Amygdala (tissue), 56 donors: Measurements from ENCODE around the gene TBC1D2B.
"Not testable (repeated sequence)": the region's sequence is repeated elsewhere in the genome, so short reads cannot be mapped to it uniquely, and the experiment has no call there.

Experiments used
- DNase-seq, 56 donors: peaks; one replicate each; lab custom pipeline; 2025; lab: John Stamatoyannopoulos, UW

TBC1D2B gene

GRCh38 chr15:78007964-78008886 is 69.3 kb downstream of the TBC1D2B start:
- DNase-seq, result peak in 5 of 56 donors; percentile 14 to 32 (median 20)

GRCh38 chr15:78007211-78007931 is 70.1 kb downstream of the TBC1D2B start:
- no peak for DNase-seq

GRCh38 chr15:78006567-78007205 is 70.8 kb downstream of the TBC1D2B start:
- peak in 7 of 56 donors; percentile 20 to 60 (median 31) for DNase-seq

GRCh38 chr15:78004919-78005634 is 72.4 kb downstream of the TBC1D2B start:
- peak in 42 of 56 donors; percentile 39 to 89 (median 64) for DNase-seq

GRCh38 chr15:78004222-78004727 is 73.2 kb downstream of the TBC1D2B start:
- DNase-seq, result no peak

GRCh38 chr15:78003539-78004008 is 73.9 kb downstream of the TBC1D2B start:
- no peak for DNase-seq

- no peak for DNase-seq
Observed at GRCh38 chr15:78002996-78003395, 74.5 kb downstream of the TBC1D2B start.

GRCh38 chr15:78001656-78002055 is 75.9 kb downstream of the TBC1D2B start:
- DNase-seq, result no peak

GRCh38 chr15:78000927-78001249 is 76.6 kb downstream of the TBC1D2B start:
- no peak for DNase-seq

GRCh38 chr15:78000091-78000926 is 77.2 kb downstream of the TBC1D2B start:
- DNase-seq, result peak in 21 of 56 donors; percentile 19 to 71 (median 37)

- DNase-seq, result no peak
Observed at GRCh38 chr15:77999486-77999885, 78.0 kb downstream of the TBC1D2B start.

- DNase-seq, result no peak
Observed at GRCh38 chr15:77998592-77998991, 78.9 kb downstream of the TBC1D2B start.

- DNase-seq, result not testable (repeated sequence)
Observed at GRCh38 chr15:77997761-77998554, 79.6 kb downstream of the TBC1D2B start.

- not testable (repeated sequence) for DNase-seq
Observed at GRCh38 chr15:77997221-77997620, 80.3 kb downstream of the TBC1D2B start.

GRCh38 chr15:77996713-77997171 is 80.8 kb downstream of the TBC1D2B start:
- DNase-seq, result not testable (repeated sequence)

- not testable (repeated sequence) for DNase-seq
Observed at GRCh38 chr15:77996226-77996625, 81.3 kb downstream of the TBC1D2B start.

- DNase-seq, result not testable (repeated sequence)
Observed at GRCh38 chr15:77995537-77995918, 82.0 kb downstream of the TBC1D2B start.

GRCh38 chr15:77994893-77995536 is 82.5 kb downstream of the TBC1D2B start:
- peak in 1 of 56 donors; percentile 18 for DNase-seq
